Uterus (tissue), 2 donors: ENCODE results near the gene HPS3.

Experiments
- POLR2A ChIP-seq, 2 donors: fragments of 450-650 bp; IDR thresholded peaks; one replicate each; pipeline ENCODE4 v1.6.1; 2016; ENCODE audit warnings: antibody characterized with exemption in 2 of 2, mild to moderate bottlenecking in 1 of 2, moderate library complexity in 1 of 2
- TF ChIP-seq, protein P1 (sequence below), 4 experiments: fragments of 200-600 bp in 2 of 4; fragments of 450-650 bp in 2 of 4; sonication (generic) in 2 of 4; IDR thresholded peaks; one replicate each; pipeline ENCODE4 v1.5.1; 2016 to 2019; ENCODE audit warnings: antibody characterized with exemption in 4 of 4, mild to moderate bottlenecking in 2 of 4, moderate library complexity in 1 of 4

DNA sequence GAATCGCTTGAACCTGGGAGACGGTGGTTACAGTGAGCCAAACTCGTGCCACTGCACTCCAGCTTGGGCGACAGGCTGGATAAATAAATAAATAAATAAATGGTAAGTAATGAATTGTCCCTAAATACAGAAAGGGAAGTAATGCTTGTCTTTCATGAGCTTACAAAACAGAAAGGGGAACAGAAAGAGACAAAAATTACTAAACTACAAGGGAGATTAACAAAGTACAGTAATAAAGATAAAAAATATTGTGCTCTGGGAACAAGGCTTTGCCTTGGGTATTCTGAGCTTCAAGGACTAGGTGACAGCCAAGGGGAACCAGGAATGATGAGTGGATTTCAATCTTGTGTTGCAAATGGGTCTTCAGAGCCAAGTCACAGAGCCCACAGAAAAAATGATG is 34.0 kb upstream of the HPS3 start:
- no peak for TF ChIP-seq POLR2A (IDR thresholded peaks at IDR 0.05)
- TF ChIP-seq, protein P1, sequence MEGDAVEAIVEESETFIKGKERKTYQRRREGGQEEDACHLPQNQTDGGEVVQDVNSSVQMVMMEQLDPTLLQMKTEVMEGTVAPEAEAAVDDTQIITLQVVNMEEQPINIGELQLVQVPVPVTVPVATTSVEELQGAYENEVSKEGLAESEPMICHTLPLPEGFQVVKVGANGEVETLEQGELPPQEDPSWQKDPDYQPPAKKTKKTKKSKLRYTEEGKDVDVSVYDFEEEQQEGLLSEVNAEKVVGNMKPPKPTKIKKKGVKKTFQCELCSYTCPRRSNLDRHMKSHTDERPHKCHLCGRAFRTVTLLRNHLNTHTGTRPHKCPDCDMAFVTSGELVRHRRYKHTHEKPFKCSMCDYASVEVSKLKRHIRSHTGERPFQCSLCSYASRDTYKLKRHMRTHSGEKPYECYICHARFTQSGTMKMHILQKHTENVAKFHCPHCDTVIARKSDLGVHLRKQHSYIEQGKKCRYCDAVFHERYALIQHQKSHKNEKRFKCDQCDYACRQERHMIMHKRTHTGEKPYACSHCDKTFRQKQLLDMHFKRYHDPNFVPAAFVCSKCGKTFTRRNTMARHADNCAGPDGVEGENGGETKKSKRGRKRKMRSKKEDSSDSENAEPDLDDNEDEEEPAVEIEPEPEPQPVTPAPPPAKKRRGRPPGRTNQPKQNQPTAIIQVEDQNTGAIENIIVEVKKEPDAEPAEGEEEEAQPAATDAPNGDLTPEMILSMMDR (IDR thresholded peaks at IDR 0.05) = no peak
